WERI-Rb-1 (cell line): ENCODE data around the gene ISL2.
"Not testable (repeated sequence)": the region's sequence is repeated elsewhere in the genome, so short reads cannot be mapped to it uniquely, and the experiment has no call there.

Source experiments
- DNase-seq: peaks from one replicate; pipeline ENCODE4 v3.0.0-alpha.2; 2020
- H3K27ac ChIP-seq: fragments of 250-450 bp; sonication (Bioruptor Pico); 2 replicates; pipeline ENCODE4 v1.5.1; 2020; ENCODE audit warnings: mild to moderate bottlenecking, moderate library complexity
- H3K27me3 ChIP-seq: fragments of 250-450 bp; sonication (Bioruptor Pico); 2 replicates; pipeline ENCODE4 v1.5.1; 2021; ENCODE audit warnings: mild to moderate bottlenecking, low read depth, moderate library complexity; ENCODE audit not compliant: insufficient read depth, severe bottlenecking
- H3K36me3 ChIP-seq: fragments of 250-450 bp; sonication (Bioruptor Pico); 2 replicates; pipeline ENCODE4 v1.5.1; 2020; ENCODE audit warnings: mild to moderate bottlenecking, moderate library complexity
- H3K4me3 ChIP-seq: 2 replicates; pipeline ENCODE4 v1.5.1; 2011; ENCODE audit warnings: low read depth, mild to moderate bottlenecking, control low read depth, low read length
- H3K9me3 ChIP-seq: fragments of 250-450 bp; sonication (Bioruptor Pico); 2 replicates; pipeline ENCODE4 v1.5.1; 2021; ENCODE audit warnings: mild to moderate bottlenecking, moderate library complexity; ENCODE audit not compliant: severe bottlenecking
- CTCF ChIP-seq: IDR thresholded peaks from 2 replicates; pipeline ENCODE4 v1.5.1; 2011; ENCODE audit warnings: low read depth, mild to moderate bottlenecking, control low read depth, inconsistent platforms, low read length

Gene ISL2

GRCh38 chr15:76336254-76337058 lies at the start of gene ISL2:
Gene ISL2, plus strand, starts transcription at chr15:76336773. Its CDS starts 111 bp downstream, at chr15:76336884.
- Histone ChIP-seq H3K27ac (peak within 1 kb of the TSS; percentile 97), H3K36me3 (peaks cover 41% of the 10 kb centered on the region), H3K27me3 (no peaks in the 10 kb centered on the region), H3K4me3 (peak within 1 kb of the TSS; percentile 96), H3K9me3 (no peaks in the 10 kb centered on the region)
- no peak for TF ChIP-seq CTCF
- peak; percentile 99 for DNase-seq

GRCh38 chr15:76289582-76289981 lies 47.0 kb upstream of the ISL2 start:
- Histone ChIP-seq H3K9me3 (no peaks in the 10 kb centered on the region), H3K27me3 (no peaks in the 10 kb centered on the region), H3K36me3 (peaks cover 47% of the 10 kb centered on the region), H3K4me3 (no peak overlapping the region), H3K27ac (no peak overlapping the region)
- DNase-seq = no peak
- no peak for TF ChIP-seq CTCF

DNA sequence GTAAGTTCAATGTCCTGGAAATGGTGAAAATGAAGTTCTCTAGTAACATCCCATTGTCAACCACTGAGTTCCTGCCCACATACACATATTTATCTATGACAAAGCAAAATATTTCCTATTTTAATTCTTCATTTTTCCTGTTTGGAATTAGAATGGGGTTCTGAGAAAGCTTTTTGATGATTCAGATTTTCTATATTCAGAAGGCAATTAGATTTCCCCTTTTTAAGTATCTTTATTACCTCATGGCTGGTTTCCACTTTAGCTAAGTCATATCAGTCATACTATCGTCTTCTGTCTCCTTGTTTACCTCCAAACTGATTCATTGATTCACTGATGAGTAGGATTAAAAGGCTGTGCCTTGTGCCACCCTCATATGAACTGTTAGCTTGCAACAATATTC lies 43.2 kb upstream of the ISL2 start:
- peaks cover 9% of the 10 kb centered on the region for H3K36me3 ChIP-seq

DNA sequence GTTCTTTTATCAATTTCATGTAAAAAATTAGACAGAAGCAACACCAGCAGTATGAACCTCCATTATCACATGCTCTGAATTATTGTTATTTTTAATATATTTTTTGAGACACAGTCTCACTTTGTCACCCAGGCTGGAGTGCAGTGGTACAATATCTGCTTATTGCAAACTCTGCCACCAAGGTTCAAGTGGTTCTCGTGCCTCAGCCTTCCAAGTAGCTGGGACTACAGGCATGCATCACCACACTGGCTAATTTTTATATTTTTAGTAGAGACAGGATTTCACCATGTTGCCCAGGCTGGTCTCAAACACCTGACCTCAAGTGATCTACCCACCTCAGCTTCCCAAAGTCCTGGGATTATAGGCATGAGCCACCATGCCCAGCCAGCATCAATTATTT lies 42.1 kb upstream of the ISL2 start:
- DNase-seq, H3K36me3 ChIP-seq, H3K4me3 ChIP-seq, H3K9me3 ChIP-seq, H3K27ac ChIP-seq, H3K27me3 ChIP-seq: not testable (repeated sequence)

More for the DNA sequence above, 43.2 kb upstream of the ISL2 start:
- no peak for TF ChIP-seq CTCF
- Histone ChIP-seq H3K27ac (no peak overlapping the region), H3K9me3 (no peaks in the 10 kb centered on the region), H3K27me3 (no peaks in the 10 kb centered on the region), H3K4me3 (no peak overlapping the region)
- no peak for DNase-seq

DNA sequence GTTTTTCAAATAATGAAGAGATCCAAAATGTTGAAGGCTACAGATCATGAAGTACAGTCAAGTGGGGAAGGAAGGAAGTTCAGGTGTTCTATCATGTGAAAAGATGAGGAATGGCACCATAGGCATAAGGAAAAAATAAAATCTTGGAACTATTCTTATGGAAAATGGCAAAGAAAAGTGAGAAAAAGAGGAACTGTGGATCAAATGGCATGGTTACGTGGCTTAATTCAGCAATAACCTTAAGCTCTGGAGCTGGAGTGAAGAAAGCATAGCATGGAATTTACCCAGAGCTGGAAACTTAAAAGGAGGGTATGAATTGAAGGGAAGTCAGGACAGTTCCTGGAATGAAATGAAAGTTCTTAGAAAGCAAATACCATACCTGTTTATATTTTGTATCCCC lies 39.7 kb upstream of the ISL2 start:
- Histone ChIP-seq H3K27me3 (no peaks in the 10 kb centered on the region), H3K9me3 (no peaks in the 10 kb centered on the region), H3K36me3 (peaks cover 3% of the 10 kb centered on the region), H3K27ac (no peak overlapping the region), H3K4me3 (no peak overlapping the region)
- DNase-seq = no peak
- TF ChIP-seq CTCF = no peak

DNA sequence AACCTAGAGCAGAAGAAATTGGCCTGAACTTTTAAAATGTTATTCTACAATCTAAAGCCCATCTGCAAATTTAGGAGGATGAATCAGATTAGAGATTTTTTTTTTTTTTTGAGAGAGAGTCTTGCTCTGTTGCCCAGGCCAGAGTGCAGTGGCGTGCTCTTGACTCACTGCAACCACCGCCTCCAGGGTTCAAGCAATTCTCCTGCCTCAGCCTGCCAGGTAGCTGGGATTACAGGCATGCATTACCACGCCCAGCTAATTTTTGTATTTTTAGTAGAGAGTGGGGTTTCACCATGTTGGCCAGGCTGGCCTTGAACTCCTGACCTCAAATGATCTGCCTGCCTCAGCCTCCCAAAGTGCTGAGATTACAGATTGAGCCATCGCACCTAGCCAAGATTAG lies 38.6 kb upstream of the ISL2 start:
- H3K4me3 ChIP-seq, H3K27ac ChIP-seq, H3K36me3 ChIP-seq, H3K9me3 ChIP-seq, DNase-seq, H3K27me3 ChIP-seq: not testable (repeated sequence)

GRCh38 chr15:76298986-76299385 lies 37.6 kb upstream of the ISL2 start:
- TF ChIP-seq CTCF = no peak
- Histone ChIP-seq H3K4me3 (no peak overlapping the region), H3K36me3 (no peaks in the 10 kb centered on the region; the same call in 1 of the 2 replicates), H3K27ac (no peak overlapping the region), H3K9me3 (no peaks in the 10 kb centered on the region), H3K27me3 (no peaks in the 10 kb centered on the region)
- DNase-seq = no peak
